K562 (cell line): Measurements from ENCODE around the gene SLC7A14. TPM values are rescaled to one million over a fixed set of nuclear protein-coding genes. Genes with fewer than 3 reads are reported as not detected.

Experiments
- C11orf30 ChIP-seq: fragments of 450-650 bp; IDR thresholded peaks from 2 replicates; pipeline ENCODE4 v1.6.1; 2016; ENCODE audit warnings: low read depth, mild to moderate bottlenecking
- FOXK2 ChIP-seq, 2 experiments: fragments of 450-650 bp; IDR thresholded peaks in 1 of 2; conservative IDR thresholded peaks in 1 of 2; 2 replicates each; pipeline ENCODE4 v1.6.1; 2016; ENCODE audit warnings: low read depth in 2 of 2, mild to moderate bottlenecking in 1 of 2
- HMG20B ChIP-seq: fragments of 250-450 bp; sonication (Bioruptor Pico); IDR thresholded peaks from 2 replicates; pipeline ENCODE4 v1.5.0; 2021; ENCODE audit warnings: mild to moderate bottlenecking
- KDM4B ChIP-seq, 2 experiments: fragments of 450-650 bp in 1 of 2; sonication (generic) in 1 of 2; IDR thresholded peaks; 2 replicates each; pipeline ENCODE4 v1.6.1; 2016 to 2017; ENCODE audit warnings: borderline replicate concordance in 2 of 2, antibody characterized with exemption in 1 of 2, low read depth in 1 of 2, mild to moderate bottlenecking in 1 of 2
- MCM5 ChIP-seq: fragments of 450-650 bp; IDR thresholded peaks from 2 replicates; pipeline ENCODE4 v1.6.1; 2016; ENCODE audit warnings: low read depth
- MITF ChIP-seq: IDR thresholded peaks from 2 replicates; pipeline ENCODE4 v1.6.1; 2014; ENCODE audit warnings: antibody characterized with exemption
- POLR2H ChIP-seq: IDR thresholded peaks from 2 replicates; pipeline ENCODE4 v1.6.1; 2016; ENCODE audit warnings: missing genetic modification characterization, low read depth, mild to moderate bottlenecking, control low read depth, missing compliant biosample characterization, moderate library complexity
- SREBF2 ChIP-seq: sonication (generic); formaldehyde crosslinking; IDR thresholded peaks from 2 replicates; pipeline ENCODE4 v1.4.0; 2020; ENCODE audit warnings: mild to moderate bottlenecking, missing genetic modification reagents
- ZNF668 ChIP-seq: fragments of 250-450 bp; sonication (Bioruptor Pico); IDR thresholded peaks from 2 replicates; pipeline ENCODE4 v1.8.0; 2022; ENCODE audit warnings: mild to moderate bottlenecking, inconsistent platforms
- ZNF717 ChIP-seq: fragments of 250-450 bp; sonication (Bioruptor Pico); IDR thresholded peaks from 2 replicates; pipeline ENCODE4 v1.5.0; 2021
- polyA plus RNA-seq, 8 experiments: library from polyadenylated mRNA; depleted of rRNA in 4 of 8; stranded (reverse) in 5 of 8; unstranded in 3 of 8; fragments of >200 nt; fragmentation: Nextera tagmentation in 2 of 8; fragmentation: Illumina TruSeq in 1 of 8; extraction: Ambion mirVana in 2 of 8; extraction: Trizol in 1 of 8; gene quantifications; 2 replicates each; pipeline versions ENCODE4 v1.2.1 to v1.2.3, GENCODE V29; 2011 to 2014; ENCODE audit warnings: inconsistent platforms in 1 of 8, missing spikeins in 1 of 8
- total RNA-seq, 7 experiments: library from RNA; depleted of rRNA in 6 of 7; stranded (reverse); fragments of >200 nt in 6 of 7; fragmentation: Illumina TruSeq in 2 of 7; extraction: Trizol in 2 of 7; gene quantifications; 2 replicates each; pipeline versions ENCODE4 v1.2.1 to v1.2.3, GENCODE V29; 2011 to 2021; ENCODE audit warnings: low replicate concordance in 1 of 7
- TF ChIP-seq, protein P1 (sequence below), 2 experiments: fragments of 450-650 bp; IDR thresholded peaks; 2 replicates each; pipeline ENCODE4 v1.6.1; 2016; ENCODE audit warnings: mild to moderate bottlenecking in 2 of 2, borderline replicate concordance in 1 of 2, low read depth in 1 of 2, moderate library complexity in 1 of 2
- TF ChIP-seq, protein P2 (sequence below): fragments of 450-650 bp; formaldehyde crosslinking; IDR thresholded peaks from 2 replicates; pipeline ENCODE4 v1.4.0; 2022; ENCODE audit warnings: mild to moderate bottlenecking, moderate library complexity
- TF ChIP-seq, protein P3 (sequence below): fragments of 250-450 bp; sonication (Bioruptor Pico); IDR thresholded peaks from 2 replicates; pipeline ENCODE4 v1.4.0; 2020; ENCODE audit warnings: borderline replicate concordance
- TF ChIP-seq, protein P4 (sequence below): IDR thresholded peaks from 2 replicates; pipeline ENCODE4 v1.6.1; 2011; ENCODE audit warnings: borderline replicate concordance, low read depth, mild to moderate bottlenecking, moderate library complexity, low read length; ENCODE audit not compliant: insufficient read depth, poor library complexity, severe bottlenecking

SLC7A14 gene
- total and polyA plus RNA-seq, 9 of the 15 experiments (the other 6 are each of a cell fraction or from before 2014, with no cell fraction given), result not detected

DNA sequence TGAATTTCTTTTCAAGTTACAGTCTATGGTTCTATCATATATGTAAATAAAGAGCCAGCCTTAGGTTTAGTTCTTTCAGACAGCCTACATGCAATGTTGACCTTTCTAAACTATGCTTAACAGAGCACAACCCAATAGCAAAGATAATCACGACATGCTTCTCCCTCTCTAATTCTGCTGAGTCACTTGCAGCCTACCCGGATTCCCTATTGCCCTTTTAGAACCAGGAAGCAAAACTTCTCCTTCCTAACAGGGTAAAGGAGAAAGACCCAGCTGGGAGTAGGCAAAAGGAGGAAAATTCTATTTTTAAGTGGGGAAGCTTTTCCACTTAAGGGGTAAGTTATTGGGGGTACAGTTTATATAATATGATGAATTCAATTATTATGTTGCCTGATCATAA, 79.3 kb downstream of the SLC7A14 start (continued):
- TF ChIP-seq, protein P1, sequence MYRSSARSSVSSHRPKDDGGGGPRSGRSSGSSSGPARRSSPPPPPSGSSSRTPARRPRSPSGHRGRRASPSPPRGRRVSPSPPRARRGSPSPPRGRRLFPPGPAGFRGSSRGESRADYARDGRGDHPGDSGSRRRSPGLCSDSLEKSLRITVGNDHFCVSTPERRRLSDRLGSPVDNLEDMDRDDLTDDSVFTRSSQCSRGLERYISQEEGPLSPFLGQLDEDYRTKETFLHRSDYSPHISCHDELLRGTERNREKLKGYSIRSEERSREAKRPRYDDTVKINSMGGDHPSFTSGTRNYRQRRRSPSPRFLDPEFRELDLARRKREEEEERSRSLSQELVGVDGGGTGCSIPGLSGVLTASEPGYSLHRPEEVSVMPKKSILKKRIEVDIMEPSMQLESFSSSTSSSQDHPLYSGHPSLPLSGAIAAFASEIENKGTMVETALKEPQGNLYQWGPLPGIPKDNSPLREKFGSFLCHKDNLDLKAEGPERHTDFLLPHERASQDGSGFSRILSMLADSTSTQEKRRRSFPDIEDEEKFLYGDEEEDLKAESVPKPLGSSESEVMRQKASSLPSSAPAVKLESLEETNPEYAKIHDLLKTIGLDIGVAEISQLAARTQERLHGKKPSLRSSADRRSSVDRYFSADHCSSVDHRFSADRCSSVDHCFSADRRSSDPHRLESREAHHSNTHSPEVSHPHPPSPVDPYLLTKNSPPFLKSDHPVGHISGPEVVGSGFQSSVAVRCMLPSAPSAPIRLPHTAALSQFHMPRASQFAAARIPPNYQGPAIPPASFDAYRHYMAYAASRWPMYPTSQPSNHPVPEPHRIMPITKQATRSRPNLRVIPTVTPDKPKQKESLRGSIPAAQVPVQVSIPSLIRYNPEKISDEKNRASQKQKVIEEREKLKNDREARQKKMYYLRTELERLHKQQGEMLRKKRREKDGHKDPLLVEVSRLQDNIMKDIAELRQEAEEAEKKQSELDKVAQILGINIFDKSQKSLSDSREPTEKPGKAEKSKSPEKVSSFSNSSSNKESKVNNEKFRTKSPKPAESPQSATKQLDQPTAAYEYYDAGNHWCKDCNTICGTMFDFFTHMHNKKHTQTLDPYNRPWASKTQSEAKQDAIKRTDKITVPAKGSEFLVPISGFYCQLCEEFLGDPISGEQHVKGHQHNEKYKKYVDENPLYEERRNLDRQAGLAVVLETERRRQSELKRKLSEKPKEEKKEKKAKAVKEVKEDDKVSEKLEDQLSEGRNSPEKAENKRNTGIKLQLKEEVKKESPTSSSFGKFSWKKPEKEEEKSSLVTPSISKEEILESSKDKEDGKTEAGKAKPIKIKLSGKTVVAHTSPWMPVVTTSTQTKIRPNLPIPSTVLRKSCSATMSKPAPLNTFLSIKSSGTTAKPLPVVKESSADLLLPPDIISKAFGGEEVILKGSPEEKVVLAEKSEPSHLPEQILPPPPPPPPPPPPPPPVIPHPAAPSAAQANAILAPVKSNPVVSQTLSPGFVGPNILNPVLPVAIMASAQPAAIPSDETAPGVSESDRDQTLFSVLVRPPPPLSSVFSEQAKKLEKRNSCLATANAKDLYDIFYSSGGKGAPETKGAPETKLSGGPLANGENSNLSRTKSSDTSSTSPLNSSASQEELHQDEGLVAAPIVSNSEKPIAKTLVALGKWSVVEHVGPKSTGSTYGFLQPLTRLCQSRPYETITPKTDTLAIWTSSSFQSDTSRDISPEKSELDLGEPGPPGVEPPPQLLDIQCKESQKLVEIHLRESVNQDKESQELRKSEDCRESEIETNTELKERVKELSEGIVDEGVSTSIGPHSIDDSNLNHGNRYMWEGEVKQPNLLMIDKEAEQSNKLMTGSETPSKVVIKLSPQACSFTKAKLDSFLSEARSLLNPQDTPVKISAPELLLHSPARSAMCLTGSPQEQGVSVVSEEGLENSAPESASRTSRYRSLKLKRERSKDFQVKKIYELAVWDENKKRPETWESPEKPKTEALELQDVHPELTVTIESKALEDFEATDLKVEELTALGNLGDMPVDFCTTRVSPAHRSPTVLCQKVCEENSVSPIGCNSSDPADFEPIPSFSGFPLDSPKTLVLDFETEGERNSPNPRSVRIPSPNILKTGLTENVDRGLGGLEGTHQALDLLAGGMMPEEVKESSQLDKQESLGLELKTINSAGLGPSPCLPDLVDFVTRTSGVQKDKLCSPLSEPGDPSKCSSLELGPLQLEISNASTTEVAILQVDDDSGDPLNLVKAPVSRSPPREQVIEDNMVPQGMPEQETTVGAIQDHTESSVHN (IDR thresholded peaks at IDR 0.05; ENCODE audit: borderline replicate concordance in 1 of 2, low read depth in 1 of 2), result no peak
- no peak for TF ChIP-seq ZNF668 (CRISPR knock-in tag)
- peak; percentile 92 for TF ChIP-seq C11orf30
- TF ChIP-seq HMG20B (CRISPR knock-in tag), result no peak
- no peak for TF ChIP-seq KDM4B (IDR thresholded peaks at IDR 0.05; ENCODE audit: borderline replicate concordance in 2 of 2, low read depth in 1 of 2)
- no peak for TF ChIP-seq POLR2H (tag)
- TF ChIP-seq MCM5, result no peak
- TF ChIP-seq, protein P2, sequence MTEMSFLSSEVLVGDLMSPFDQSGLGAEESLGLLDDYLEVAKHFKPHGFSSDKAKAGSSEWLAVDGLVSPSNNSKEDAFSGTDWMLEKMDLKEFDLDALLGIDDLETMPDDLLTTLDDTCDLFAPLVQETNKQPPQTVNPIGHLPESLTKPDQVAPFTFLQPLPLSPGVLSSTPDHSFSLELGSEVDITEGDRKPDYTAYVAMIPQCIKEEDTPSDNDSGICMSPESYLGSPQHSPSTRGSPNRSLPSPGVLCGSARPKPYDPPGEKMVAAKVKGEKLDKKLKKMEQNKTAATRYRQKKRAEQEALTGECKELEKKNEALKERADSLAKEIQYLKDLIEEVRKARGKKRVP (CRISPR knock-in tag), result no peak
- peak; percentile 24 to 41; a peak in 1 of 4 replicates for TF ChIP-seq FOXK2 (conservative IDR thresholded peaks at IDR 0.05 in 1 of 2, IDR thresholded peaks at IDR 0.05 in 1 of 2; ENCODE audit: low read depth in 2 of 2)
- no peak for TF ChIP-seq SREBF2 (CRISPR knock-in tag)
- TF ChIP-seq ZNF717, result no peak
- TF ChIP-seq, protein P3, sequence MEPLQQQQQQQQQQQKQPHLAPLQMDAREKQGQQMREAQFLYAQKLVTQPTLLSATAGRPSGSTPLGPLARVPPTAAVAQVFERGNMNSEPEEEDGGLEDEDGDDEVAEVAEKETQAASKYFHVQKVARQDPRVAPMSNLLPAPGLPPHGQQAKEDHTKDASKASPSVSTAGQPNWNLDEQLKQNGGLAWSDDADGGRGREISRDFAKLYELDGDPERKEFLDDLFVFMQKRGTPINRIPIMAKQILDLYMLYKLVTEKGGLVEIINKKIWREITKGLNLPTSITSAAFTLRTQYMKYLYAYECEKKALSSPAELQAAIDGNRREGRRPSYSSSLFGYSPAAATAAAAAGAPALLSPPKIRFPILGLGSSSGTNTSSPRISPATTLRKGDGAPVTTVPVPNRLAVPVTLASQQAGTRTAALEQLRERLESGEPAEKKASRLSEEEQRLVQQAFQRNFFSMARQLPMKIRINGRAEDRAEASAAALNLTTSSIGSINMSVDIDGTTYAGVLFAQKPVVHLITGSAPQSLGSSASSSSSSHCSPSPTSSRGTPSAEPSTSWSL (CRISPR knock-in tag), result no peak
- TF ChIP-seq, protein P4, sequence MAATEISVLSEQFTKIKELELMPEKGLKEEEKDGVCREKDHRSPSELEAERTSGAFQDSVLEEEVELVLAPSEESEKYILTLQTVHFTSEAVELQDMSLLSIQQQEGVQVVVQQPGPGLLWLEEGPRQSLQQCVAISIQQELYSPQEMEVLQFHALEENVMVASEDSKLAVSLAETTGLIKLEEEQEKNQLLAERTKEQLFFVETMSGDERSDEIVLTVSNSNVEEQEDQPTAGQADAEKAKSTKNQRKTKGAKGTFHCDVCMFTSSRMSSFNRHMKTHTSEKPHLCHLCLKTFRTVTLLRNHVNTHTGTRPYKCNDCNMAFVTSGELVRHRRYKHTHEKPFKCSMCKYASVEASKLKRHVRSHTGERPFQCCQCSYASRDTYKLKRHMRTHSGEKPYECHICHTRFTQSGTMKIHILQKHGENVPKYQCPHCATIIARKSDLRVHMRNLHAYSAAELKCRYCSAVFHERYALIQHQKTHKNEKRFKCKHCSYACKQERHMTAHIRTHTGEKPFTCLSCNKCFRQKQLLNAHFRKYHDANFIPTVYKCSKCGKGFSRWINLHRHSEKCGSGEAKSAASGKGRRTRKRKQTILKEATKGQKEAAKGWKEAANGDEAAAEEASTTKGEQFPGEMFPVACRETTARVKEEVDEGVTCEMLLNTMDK, result no peak
- no peak for TF ChIP-seq MITF
